ENCODE results near the gene ANKRD30A. TPM values are rescaled to one million over a fixed set of nuclear protein-coding genes. Genes with fewer than 3 reads are reported as not detected.
"Not testable (repeated sequence)": the region's sequence is repeated elsewhere in the genome, so short reads cannot be mapped to it uniquely, and the experiment has no call there.

The ANKRD30A gene
- polyA plus RNA-seq, 1 of the 3 experiments (the other 2 are of a cell fraction) = not detected

- no peak overlapping the region for H3K4me2 ChIP-seq
- POLR2A ChIA-PET = no interaction called here
- H3K4me1 ChIP-seq (ENCODE audit: control insufficient read depth in 1 of 2, insufficient read depth in 2 of 2, low read depth in 1 of 2, low read length in 1 of 2) = no peaks in the 10 kb centered on the region
- H3K27me3 ChIP-seq (ENCODE audit: insufficient read depth) = no peaks in the 10 kb centered on the region
- H3K4me3 ChIP-seq (ENCODE audit: low read depth in 2 of 2, low read length in 1 of 2) = no peak overlapping the region
- no peak for DNase-seq
- H3F3A ChIP-seq (replicated peaks; ENCODE audit: insufficient read depth) = no peaks in the 10 kb centered on the region
- no peaks in the 10 kb centered on the region for H3K9me3 ChIP-seq
- TF ChIP-seq TAF1 (IDR thresholded peaks at IDR 0.05; ENCODE audit: borderline replicate concordance, low read depth, low read length) (no peak), POLR2AphosphoS5 (IDR thresholded peaks at IDR 0.05; ENCODE audit: low read depth, low read length) (no peak), FOXM1 (IDR thresholded peaks at IDR 0.05; ENCODE audit: low read depth) (no peak), GABPA (IDR thresholded peaks at IDR 0.05; ENCODE audit: low read depth) (no peak), REST (IDR thresholded peaks at IDR 0.05; ENCODE audit: low read depth, low read length) (no peak), SMC3 (IDR thresholded peaks at IDR 0.05; ENCODE audit: low read depth, low read length) (no peak), ZBTB33 (IDR thresholded peaks at IDR 0.05; ENCODE audit: borderline replicate concordance, low read depth) (no peak), TEAD4 (IDR thresholded peaks at IDR 0.05; ENCODE audit: borderline replicate concordance, insufficient read depth) (no peak), NRF1 (IDR thresholded peaks at IDR 0.05; ENCODE audit: low read depth, low read length) (no peak), MAX (IDR thresholded peaks at IDR 0.05; ENCODE audit: low read depth) (no peak), GATA2 (CRISPR knock-in tag; IDR thresholded peaks at IDR 0.05) (no peak), EZH2phosphoT487 (IDR thresholded peaks at IDR 0.05; ENCODE audit: borderline replicate concordance, low read depth) (no peak), FOXJ3 (CRISPR knock-in tag; IDR thresholded peaks at IDR 0.05) (no peak), IRF3 (IDR thresholded peaks at IDR 0.05; ENCODE audit: low read depth, low read length) (no peak), SIN3A (IDR thresholded peaks at IDR 0.05; ENCODE audit: borderline replicate concordance, low read depth, low read length) (no peak), RCOR1 (IDR thresholded peaks at IDR 0.05; ENCODE audit: low read length) (no peak)
- TF ChIP-seq, protein P1, sequence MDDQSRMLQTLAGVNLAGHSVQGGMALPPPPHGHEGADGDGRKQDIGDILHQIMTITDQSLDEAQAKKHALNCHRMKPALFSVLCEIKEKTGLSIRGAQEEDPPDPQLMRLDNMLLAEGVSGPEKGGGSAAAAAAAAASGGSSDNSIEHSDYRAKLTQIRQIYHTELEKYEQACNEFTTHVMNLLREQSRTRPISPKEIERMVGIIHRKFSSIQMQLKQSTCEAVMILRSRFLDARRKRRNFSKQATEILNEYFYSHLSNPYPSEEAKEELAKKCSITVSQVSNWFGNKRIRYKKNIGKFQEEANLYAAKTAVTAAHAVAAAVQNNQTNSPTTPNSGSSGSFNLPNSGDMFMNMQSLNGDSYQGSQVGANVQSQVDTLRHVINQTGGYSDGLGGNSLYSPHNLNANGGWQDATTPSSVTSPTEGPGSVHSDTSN (IDR thresholded peaks at IDR 0.05) = no peak
- no peaks in the 10 kb centered on the region for H3K36me3 ChIP-seq (replicated peaks in 1 of 2; ENCODE audit: control insufficient read depth in 1 of 2, insufficient read depth in 2 of 2, low read length in 1 of 2)
- H2AFZ ChIP-seq (ENCODE audit: low read depth) = no peak overlapping the region
- H3K79me2 ChIP-seq (ENCODE audit: insufficient read depth) = no peaks in the 10 kb centered on the region
- WGBS (ENCODE audit: low lambda C conversion rate) = 12% methylated on average over 2 of the region's 2 CpGs
- H3K9me2 ChIP-seq = no peaks in the 10 kb centered on the region
- CTCF ChIA-PET = interaction anchor here (1.0 kb wide), 1 partner anchor 372 kb away, joined by 3 read pairs; no protein-coding TSS in a partner anchor
- no peaks in the 10 kb centered on the region for H4K20me1 ChIP-seq (ENCODE audit: insufficient read depth)
- no peak overlapping the region for H3K27ac ChIP-seq (ENCODE audit: low read depth in 2 of 2, low read length in 1 of 2)
- no peak overlapping the region for H3K9ac ChIP-seq
Measured at GRCh38 chr10:37246637-37247036, 121.2 kb downstream of the ANKRD30A start.

DNA sequence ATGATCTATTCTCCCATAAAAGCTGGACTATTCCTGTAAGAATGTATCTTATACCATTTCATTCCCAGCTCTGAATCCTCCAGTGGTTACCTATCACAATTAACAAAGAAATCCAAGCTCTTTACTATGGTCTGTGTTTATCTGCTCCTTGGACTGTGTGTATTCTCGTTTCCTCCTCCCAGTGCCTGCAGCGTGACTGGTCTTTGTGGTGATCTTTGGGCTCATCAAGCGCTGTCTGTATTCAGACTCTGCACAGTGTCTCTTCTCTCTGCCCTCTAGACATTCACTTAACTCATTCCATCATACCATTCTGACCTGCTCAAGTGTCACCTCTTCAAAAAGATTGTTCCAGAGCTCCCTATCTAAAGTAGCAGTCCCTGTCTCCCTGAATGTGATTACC, 130.4 kb downstream of the ANKRD30A start:
- H2AFZ ChIP-seq (ENCODE audit: low read depth); H4K20me1 ChIP-seq (ENCODE audit: insufficient read depth); H3K79me2 ChIP-seq (ENCODE audit: insufficient read depth); POLR2A ChIA-PET; DNase-seq; H3K9me3 ChIP-seq; CTCF ChIA-PET; H3K27ac ChIP-seq (ENCODE audit: low read depth in 2 of 2, low read length in 1 of 2); H3K4me2 ChIP-seq; H3K9me2 ChIP-seq; H3F3A ChIP-seq (replicated peaks; ENCODE audit: insufficient read depth); H3K36me3 ChIP-seq (replicated peaks in 1 of 2; ENCODE audit: control insufficient read depth in 1 of 2, insufficient read depth in 2 of 2, low read length in 1 of 2); H3K4me1 ChIP-seq (ENCODE audit: control insufficient read depth in 1 of 2, insufficient read depth in 2 of 2, low read depth in 1 of 2, low read length in 1 of 2); H3K4me3 ChIP-seq (ENCODE audit: low read depth in 2 of 2, low read length in 1 of 2); H3K9ac ChIP-seq; H3K27me3 ChIP-seq (ENCODE audit: insufficient read depth): not testable (repeated sequence)
- WGBS (ENCODE audit: low lambda C conversion rate) = 10% methylated on average over 3 of the region's 3 CpGs
